ENCODE measurements around the gene HIGD1A. TPM values are rescaled to one million over a fixed set of nuclear protein-coding genes. Genes with fewer than 3 reads are reported as not detected.

The HIGD1A gene
- total and polyA plus RNA-seq, 2 of the 4 experiments (the other 2 are of a cell fraction), result 86.6 to 137 TPM

- Histone ChIP-seq H2BK120ac (ENCODE audit: low read depth, low read length) (no peak overlapping the region), H3K9me1 (ENCODE audit: insufficient read depth, low read length) (no peaks in the 10 kb centered on the region), H3K18ac (ENCODE audit: low read depth, low read length) (no peak overlapping the region), H3K9me3 (ENCODE audit: control insufficient read depth, insufficient read depth, low read length) (no peaks in the 10 kb centered on the region), H4K8ac (ENCODE audit: low read depth in 2 of 2, low read length in 2 of 2) (no peak overlapping the region), H2BK15ac (ENCODE audit: low read depth, low read length) (no peak overlapping the region), H2AK5ac (ENCODE audit: low read depth, low read length) (no peak overlapping the region), H3K4ac (ENCODE audit: low read depth, low read length) (no peak overlapping the region), H3K79me1 (ENCODE audit: low read depth in 1 of 2, low read length in 2 of 2) (no peaks in the 10 kb centered on the region), H3K14ac (replicated peaks; ENCODE audit: low read depth, low read length) (no peak overlapping the region), H3K4me1 (ENCODE audit: control insufficient read depth, insufficient read depth, low read length) (no peaks in the 10 kb centered on the region), H3K36me3 (ENCODE audit: control insufficient read depth, insufficient read depth, low read length) (no peaks in the 10 kb centered on the region), H4K20me1 (ENCODE audit: insufficient read depth, low read length) (no peaks in the 10 kb centered on the region), H3K27ac (ENCODE audit: insufficient read depth, low read length) (no peak overlapping the region), H4K5ac (ENCODE audit: low read depth, low read length) (no peak overlapping the region), H3K27me3 (ENCODE audit: control insufficient read depth, insufficient read depth, low read length) (no peaks in the 10 kb centered on the region; the same call in 1 of the 2 replicates), H2AFZ (replicated peaks; ENCODE audit: low read length, poor library complexity) (no peak overlapping the region), H4K91ac (ENCODE audit: insufficient read depth, low read depth, low read length) (no peak overlapping the region), H3K4me3 (ENCODE audit: insufficient read depth, low read depth, low read length) (no peak overlapping the region), H3K56ac (ENCODE audit: extremely low read depth, insufficient read depth, low read length) (no peak overlapping the region), H3K9ac (ENCODE audit: low read depth, low read length) (no peak overlapping the region), H3K23ac (ENCODE audit: low read depth, low read length) (no peak overlapping the region), H2BK5ac (ENCODE audit: low read depth, low read length, poor library complexity, severe bottlenecking) (no peak overlapping the region), H3K4me2 (ENCODE audit: low read depth, low read length) (no peak overlapping the region), H2AK9ac (replicated peaks; ENCODE audit: low read depth, low read length, poor library complexity) (no peak overlapping the region), H2BK20ac (ENCODE audit: low read depth, low read length) (no peak overlapping the region)
- BruUV-seq (replicated peaks), result no TSS peak
- no peak for DNase-seq
- intact Hi-C loops (cut with micrococcal nuclease) (no loop called here), in situ Hi-C loops (cut with MboI; ENCODE audit: low sequenced_read_pairs) (no loop called here), dilution Hi-C loops (cut with HindIII; ENCODE audit: low sequenced_read_pairs, unreplicated experiment) (no loop called here)
- TF ChIP-seq CEBPB (IDR thresholded peaks at IDR 0.05; ENCODE audit: low read depth, low read length) (no peak), NFE2L2 (IDR thresholded peaks at IDR 0.05; ENCODE audit: low read depth, low read length) (no peak), CTCF (conservative IDR thresholded peaks at IDR 0.05; ENCODE audit: low read depth, low read length) (no peak), FOS (IDR thresholded peaks at IDR 0.05; ENCODE audit: low read depth, low read length) (no peak), RCOR1 (IDR thresholded peaks at IDR 0.05; ENCODE audit: insufficient replicate concordance, low read length) (no peak), RFX5 (IDR thresholded peaks at IDR 0.05; ENCODE audit: low read depth, low read length) (no peak), MAFK (IDR thresholded peaks at IDR 0.05; ENCODE audit: low read depth, low read length) (no peak), BHLHE40 (IDR thresholded peaks at IDR 0.05; ENCODE audit: low read depth, low read length) (no peak), USF2 (IDR thresholded peaks at IDR 0.05; ENCODE audit: low read depth, low read length) (no peak), MAZ (IDR thresholded peaks at IDR 0.05; ENCODE audit: borderline replicate concordance, low read depth, low read length) (no peak), ELK1 (IDR thresholded peaks at IDR 0.05; ENCODE audit: borderline replicate concordance, low read depth, low read length) (no peak), MXI1 (IDR thresholded peaks at IDR 0.05; ENCODE audit: borderline replicate concordance, low read depth, low read length) (no peak), SMC3 (IDR thresholded peaks at IDR 0.05; ENCODE audit: low read depth, low read length) (no peak), POLR2A (IDR thresholded peaks at IDR 0.05; ENCODE audit: low read depth, low read length) (no peak), RAD21 (IDR thresholded peaks at IDR 0.05; ENCODE audit: low read length) (no peak), CHD1 (IDR thresholded peaks at IDR 0.05; ENCODE audit: low read depth, low read length) (no peak)
- ChIA-PET CTCF (no interaction called here), POLR2A (ENCODE audit: unreplicated experiment) (no interaction called here)
- no peak for ATAC-seq (ENCODE audit: low read depth)
- no CpG with 5 or more reads among the region's 1 CpG for WGBS, 2 experiments (ENCODE audit: extremely low coverage in 2 of 2, insufficient read length in 1 of 2)
Observed at GRCh38 chr3:42771271-42771670, 33.0 kb downstream of the HIGD1A start.

All from IMR-90 (cell line).